ENCODE measurements around the gene ZSCAN4.

GRCh38 chr19:57668635-57669034 lies at the start of gene ZSCAN4:
- TF ChIP-seq YY1 (IDR thresholded peaks at IDR 0.05; ENCODE audit: insufficient read depth, insufficient read length) (no peak), SUZ12 (IDR thresholded peaks at IDR 0.05; ENCODE audit: extremely low read depth, insufficient read depth, insufficient read length) (no peak)

Measured in NT2/D1 (cell line).